Stimulated activated CD4-positive, alpha-beta T cell treated with anti-CD3 and anti-CD28 coated beads, Interleukin-12 subunit alpha, Interleukin-12 subunit beta, amount 100 ng/mL, for 4 hours (primary cell): ENCODE results near the gene TMEM119.
"Not testable (repeated sequence)": the region's sequence is repeated elsewhere in the genome, so short reads cannot be mapped to it uniquely, and the experiment has no call there.

Source experiments
- DNase-seq: peaks from one replicate; pipeline ENCODE4 v3.0.0-alpha.2; 2020

The TMEM119 gene

GRCh38 chr12:108598553-108599250, 818 bp upstream of the TMEM119 start:
- no peak for DNase-seq

GRCh38 chr12:108596854-108597558, 878 bp downstream of the TMEM119 start:
- no peak for DNase-seq

- no peak for DNase-seq
Measured at GRCh38 chr12:108595711-108596647, 1.9 kb downstream of the TMEM119 start.

DNA sequence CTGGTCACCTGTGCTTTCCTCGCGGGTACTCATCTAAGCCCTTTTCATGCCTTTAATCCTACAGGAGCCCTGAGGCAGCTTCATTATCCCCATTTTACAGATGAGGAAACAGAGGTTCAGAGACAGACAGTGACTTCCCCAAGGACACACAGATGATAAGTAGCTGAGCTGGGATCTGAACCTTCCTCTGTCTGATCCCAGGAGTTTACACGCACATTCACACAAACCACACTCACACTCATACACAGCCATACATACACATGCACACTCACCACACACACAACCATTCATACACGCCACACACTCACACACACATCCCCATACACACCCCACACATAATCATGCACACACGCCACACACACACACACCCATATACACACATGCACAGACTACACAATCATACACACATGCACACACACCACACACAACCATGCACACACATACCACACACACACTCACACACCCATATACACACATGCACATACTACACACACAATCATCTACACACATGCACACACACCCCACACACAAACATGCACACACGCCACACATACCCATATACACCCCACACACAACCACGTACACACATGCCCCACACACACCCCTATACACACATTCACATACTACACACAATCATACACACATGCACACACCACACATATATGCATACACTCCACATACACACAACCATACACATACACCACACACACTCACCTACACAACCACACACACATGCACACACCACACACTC, 2.7 kb downstream of the TMEM119 start:
- DNase-seq, result no peak

- no peak for DNase-seq
Measured at GRCh38 chr12:108594323-108594903, 3.5 kb downstream of the TMEM119 start.

GRCh38 chr12:108592033-108592909, 5.6 kb downstream of the TMEM119 start:
- no peak for DNase-seq

DNA sequence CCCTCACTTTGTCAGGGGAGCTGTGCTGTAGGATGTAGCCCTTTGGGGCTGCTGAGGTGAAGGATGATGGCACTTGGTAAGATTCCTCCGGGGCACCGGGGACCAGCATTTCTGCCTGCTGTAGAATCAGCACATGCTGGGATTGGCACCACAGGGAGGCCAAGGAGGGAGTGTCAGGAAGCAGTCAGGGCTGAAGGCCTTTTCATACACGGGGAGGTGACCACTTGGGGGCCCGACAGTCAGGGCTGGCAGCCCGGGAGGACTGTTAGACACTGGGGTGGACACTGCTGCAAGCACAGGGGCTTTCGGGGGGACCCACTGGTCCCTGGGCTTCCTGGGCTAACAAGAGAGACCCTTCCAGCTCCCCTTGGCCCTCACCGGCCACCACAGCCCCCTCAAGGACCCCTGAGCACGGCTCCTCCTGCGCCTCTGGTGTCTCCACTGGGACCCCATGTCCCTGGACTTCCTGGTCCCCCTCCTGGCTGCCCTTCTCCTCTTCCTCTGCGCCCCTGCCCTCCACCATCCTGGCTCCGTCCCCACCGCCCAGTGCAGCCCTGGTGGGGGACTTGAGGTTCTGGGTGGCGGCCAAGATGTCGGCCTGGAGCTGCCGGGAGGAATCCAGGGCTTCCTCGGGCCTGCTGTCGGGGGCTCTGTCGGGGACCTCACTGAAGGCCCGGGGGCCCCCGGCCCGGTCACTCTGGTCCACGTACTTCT, 6.5 kb downstream of the TMEM119 start:
- DNase-seq, result no peak

DNA sequence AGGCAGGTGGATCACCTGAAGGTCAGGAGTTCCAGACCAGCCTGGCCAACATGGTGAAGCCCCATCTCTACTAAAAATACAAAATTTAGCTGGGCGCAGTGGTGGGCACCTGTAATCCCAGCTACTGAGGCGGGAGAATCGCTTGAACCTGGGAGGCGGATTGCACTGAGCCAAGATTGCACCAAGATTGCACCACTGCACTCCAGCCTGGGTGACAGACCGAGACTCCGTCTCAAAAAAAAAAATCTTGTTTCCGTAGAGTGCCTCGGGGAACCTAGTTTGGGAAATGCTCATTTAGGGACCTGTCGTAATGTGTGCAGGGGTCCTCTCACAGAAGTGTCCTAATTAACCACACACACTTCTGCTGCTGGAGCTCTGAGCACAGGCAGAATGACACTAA, 7.4 kb downstream of the TMEM119 start:
- not testable (repeated sequence) for DNase-seq

- no peak for DNase-seq
Measured at GRCh38 chr12:108589840-108590229, 8.0 kb downstream of the TMEM119 start.

- DNase-seq, result no peak
Measured at GRCh38 chr12:108589028-108589839, 8.7 kb downstream of the TMEM119 start.

DNA sequence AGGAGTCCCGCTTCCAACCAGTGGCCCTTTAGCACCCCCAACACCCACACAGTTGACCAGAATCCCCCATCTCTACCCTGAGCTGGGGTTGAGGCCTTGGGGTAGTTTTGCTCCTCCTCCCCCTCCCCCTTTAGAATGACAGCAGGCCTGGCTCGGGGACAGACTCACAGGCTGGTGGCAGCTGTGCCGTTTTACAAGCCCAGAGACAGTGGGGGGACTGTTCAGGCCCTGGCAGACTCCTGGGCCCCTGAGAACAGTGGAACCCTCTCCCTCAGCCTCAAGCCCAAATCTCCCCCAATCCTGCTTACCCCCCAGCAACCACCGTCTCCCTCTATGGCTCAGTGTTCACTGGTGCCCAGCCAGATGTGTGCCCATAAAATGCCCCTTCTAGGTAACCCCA, 10.1 kb downstream of the TMEM119 start:
- DNase-seq, result no peak

- DNase-seq, result no peak
Measured at GRCh38 chr12:108586306-108586705, 11.6 kb downstream of the TMEM119 start.

GRCh38 chr12:108585864-108586263, 12.0 kb downstream of the TMEM119 start:
- DNase-seq, result no peak

DNA sequence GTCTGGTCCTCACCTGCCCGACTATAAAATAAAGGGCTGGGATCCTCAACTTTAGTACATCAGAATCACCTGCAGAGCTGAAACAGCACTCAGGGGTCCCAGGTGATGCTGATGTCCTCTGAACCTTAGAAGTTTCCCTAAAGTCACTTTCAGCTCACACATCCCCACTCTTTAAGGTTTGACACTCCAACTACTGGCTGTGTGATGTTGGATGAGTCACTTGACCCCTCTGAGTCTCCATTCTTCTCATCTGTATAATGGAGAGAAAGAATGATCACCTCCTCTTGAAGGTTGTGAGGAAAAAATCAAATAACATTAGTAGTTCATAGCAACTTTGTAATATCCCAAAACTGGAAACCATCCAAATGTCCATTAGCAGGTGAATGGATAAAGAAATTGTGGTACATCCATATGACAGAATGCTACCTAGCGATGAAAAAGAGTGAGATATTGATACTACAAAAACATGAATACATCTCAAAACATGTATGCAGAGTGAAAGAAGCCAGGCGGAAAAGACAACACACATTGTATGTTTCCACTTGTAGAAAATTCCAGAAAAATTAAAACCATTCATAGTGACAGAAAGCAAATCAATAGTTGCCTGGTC, 13.3 kb downstream of the TMEM119 start:
- no peak for DNase-seq

DNA sequence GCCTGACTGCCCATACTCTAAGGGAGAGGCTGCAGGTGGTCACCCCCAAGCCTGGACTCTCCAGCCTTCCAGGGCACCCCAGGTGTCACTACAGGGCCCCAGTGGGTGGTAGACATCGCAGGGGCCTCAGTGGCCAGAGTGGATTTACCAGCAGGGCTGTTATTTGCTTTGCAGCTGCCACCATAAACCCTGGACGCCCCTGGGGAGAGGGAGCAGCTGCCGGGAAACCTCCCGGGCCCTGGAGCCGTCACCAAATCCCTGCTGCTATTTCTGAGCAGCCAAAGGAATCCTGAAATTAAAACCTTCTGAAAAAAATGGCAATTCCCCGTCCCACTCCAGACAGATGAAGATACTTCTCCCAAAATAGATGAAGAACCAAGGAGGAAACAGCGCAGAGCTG, 13.9 kb downstream of the TMEM119 start:
- no peak for DNase-seq

DNA sequence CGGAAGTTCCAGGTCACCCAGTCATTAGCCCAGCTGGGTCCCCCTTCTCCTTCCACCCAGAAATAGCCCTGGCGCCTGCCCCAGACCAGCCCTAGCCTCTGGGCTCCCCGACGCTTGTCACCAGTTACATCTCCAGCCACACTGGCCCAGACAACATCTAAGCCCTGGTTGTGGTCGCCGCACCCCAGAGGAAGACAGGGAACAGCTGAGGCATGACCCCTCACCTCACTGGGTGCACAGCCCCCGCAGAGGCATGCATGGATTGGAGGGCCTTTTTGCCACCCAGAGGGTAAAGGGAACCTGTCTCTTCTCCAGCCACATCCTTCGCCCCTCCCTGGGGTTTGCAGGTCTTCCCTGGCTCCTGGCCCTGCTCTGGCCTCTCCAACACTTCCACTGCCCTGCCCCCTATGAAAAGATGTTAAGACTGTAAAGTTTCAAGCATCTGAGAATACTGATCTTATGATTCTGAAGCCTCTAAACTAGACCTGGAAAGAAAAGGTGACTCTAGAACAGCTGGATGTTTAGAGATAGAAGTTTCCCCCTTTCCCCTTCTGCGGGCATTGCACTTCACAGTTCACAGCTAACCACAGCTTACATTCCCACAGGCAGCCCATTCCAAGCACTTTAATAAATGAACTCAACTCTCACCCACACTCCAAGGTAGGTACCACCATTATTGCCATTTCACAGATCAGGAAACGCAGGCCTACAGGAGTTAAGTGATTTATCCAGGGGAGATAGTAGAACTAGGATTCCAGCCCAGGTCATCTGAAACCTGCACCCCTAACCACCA, 14.7 kb downstream of the TMEM119 start:
- no peak for DNase-seq

GRCh38 chr12:108582509-108582908, 15.4 kb downstream of the TMEM119 start:
- DNase-seq, result no peak
